Colon (tissue), 2 donors: Measurements from ENCODE around the gene FAM186B.

Source experiments
- FAIRE-seq: peaks from 2 replicates; lab custom pipeline; 2012; peaks lifted over from hg19 to GRCh38; lab: Jason Lieb, UNC
- donor health status: control.
- donor health status: control.

Gene FAM186B

GRCh38 chr12:49609059-49609874, 3.8 kb upstream of the FAM186B start:
- no peak for FAIRE-seq

- no peak for FAIRE-seq
These were observed 583 bp downstream of the FAM186B start for GRCh38 chr12:49604856-49605255.

- no peak for FAIRE-seq
These were observed 1.7 kb downstream of the FAM186B start for GRCh38 chr12:49603721-49604120.

GRCh38 chr12:49599961-49600360, 5.5 kb downstream of the FAM186B start:
- FAIRE-seq: no peak

DNA sequence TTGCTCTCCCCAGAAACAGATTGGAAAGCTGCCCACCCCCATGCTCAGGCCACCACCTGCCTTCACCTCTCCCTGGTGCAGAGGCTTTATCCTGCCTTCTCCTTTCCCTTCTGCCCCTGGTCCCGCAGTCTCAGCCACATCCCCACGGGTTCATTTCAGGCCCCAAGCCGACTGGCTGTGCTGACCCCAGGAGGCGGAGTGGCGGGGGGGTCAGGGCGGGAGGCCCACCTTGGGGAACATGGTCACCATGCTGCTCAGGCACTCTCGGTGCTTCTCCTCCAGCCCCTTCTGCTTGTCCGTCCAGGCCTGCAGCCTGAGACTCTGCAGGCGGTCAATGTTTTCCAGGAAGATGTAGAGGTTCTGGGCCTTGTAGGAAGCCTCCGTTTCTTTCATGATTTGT, 6.9 kb downstream of the FAM186B start:
- no peak for FAIRE-seq

DNA sequence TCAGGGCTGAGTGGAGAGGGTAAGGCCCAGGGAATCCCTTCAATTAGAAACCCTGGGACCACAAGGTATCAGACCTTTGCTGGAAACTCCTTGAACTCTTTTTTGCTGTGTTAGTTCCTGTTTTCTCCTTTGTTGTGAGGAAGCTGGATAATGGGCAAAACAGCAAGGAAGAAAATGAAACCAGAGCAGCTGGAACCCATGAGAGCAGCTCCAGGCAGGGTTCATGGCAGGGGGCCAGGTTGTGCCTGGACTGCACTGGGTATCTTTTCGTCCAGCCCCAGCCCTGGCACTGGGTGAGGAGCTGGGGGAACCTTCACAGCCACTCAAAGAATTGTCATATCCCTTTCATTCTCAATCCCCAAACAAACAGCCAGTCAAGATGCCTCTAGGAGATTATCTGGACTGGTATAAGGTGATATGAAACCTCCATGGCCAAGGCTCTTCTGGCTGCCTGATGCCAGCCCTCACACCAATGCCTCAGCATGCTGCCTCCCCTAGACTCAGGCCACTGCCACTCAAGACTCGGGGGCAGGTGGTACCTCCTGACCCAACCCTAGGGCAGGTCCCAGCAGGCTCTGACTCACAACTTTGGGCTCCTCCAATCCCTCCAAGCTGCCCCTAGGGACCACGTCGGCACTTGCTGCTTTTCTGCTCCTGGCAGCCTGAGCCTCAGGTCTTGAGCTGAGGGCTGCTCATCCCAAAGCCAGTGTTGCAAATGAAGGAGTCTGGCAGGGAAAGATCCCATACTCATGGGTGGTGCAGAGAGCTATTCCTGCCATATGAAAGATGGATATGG, 16.5 kb downstream of the FAM186B start:
- no peak for FAIRE-seq

DNA sequence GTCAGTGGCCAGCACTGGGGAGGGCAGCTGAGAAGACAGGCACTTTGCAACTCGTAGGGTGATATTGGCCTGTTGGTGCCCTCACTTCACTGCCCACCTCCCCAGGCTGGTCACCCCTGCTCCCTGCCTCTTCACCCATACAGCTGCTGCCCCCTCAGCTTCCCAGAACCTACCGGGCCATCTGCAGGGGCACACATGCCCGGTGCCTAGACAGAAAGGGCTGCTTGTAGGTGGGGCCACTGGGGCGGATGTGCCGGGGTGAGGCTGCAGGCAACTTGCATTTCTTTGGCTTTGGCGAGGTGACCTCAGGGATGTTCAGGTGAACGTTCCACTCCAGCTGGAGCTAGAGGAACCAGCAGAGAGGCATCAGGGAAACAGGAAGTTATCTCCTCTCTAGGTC, 17.2 kb downstream of the FAM186B start:
- no peak for FAIRE-seq

- no peak for FAIRE-seq
These were observed 18.1 kb downstream of the FAM186B start for GRCh38 chr12:49587174-49587908.

GRCh38 chr12:49585477-49586459, 19.7 kb downstream of the FAM186B start:
- no peak for FAIRE-seq

GRCh38 chr12:49584591-49584990, 20.8 kb downstream of the FAM186B start:
- no peak for FAIRE-seq

- no peak for FAIRE-seq
These were observed 21.9 kb downstream of the FAM186B start for GRCh38 chr12:49583366-49584094.

DNA sequence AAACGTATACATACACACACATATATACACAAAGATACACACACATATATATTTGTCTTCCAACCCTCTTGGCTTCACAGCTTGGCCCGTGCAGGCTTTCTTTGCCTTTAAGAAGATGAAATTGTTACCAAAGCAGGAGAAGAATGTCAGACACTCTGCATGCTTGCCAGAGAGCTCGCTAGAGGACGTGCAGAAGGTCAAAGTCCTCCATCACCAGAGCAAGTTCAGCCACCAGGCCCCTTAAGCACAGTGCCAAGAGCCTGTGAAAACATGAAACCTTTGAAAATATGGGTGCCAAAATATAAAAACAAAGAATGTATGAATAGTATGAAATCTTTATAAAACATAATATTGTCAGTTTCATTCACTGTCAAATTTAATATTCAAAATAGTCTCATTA, 22.6 kb downstream of the FAM186B start:
- FAIRE-seq: no peak

- FAIRE-seq: no peak
These were observed 23.2 kb downstream of the FAM186B start for GRCh38 chr12:49582201-49582600.

DNA sequence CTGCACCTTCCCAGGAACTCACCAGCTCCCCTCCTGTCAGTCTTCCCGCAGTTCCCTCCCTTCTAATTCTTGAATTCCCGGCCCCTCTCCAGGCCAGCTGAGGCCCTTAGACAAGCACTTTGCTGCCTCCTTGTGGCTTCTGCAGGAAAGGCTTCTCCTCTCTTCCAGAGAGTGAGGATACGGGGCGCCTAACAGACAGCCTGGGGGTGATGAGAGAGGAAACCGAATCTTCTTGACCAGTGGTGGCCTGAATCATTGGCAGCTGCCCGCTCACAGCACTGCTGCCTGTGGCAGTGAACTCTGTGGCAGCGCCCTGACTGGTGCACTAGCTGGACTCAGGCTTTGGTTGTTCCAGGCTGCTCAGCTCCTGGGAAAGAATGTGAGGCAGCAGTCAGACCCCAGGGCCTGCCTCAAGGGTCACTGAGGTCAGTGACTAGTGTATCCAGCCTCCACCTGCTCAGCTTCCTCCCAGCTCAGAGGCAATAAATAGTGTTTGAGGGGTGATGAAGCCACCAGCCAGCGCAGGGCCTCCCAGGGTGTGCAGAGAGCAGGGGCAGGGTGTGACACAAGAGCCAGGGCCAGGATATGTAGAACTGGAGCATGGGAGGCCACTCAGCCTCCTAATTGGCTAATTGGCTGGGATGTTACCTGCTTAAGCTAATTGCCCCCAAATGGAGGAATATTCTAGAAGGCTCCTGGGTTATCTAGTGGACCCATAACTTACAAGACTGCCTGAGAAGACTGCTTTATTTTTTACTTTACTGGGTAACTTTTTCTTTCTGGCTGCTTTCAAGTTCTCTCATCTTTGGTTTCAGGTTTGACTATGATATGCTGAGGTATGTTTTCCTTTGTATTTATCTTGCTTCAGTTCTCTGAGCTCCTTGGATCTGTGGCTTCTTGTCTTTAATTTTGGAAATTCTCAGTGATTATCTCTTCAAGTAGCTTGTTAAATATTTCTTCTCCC, 24.6 kb downstream of the FAM186B start:
- no peak for FAIRE-seq

- no peak for FAIRE-seq
These were observed 26.8 kb downstream of the FAM186B start for GRCh38 chr12:49578471-49579112.

GRCh38 chr12:49577589-49578315, 27.7 kb downstream of the FAM186B start:
- no peak for FAIRE-seq

GRCh38 chr12:49568442-49569162, 36.8 kb downstream of the FAM186B start:
- no peak for FAIRE-seq
